Measurements from ENCODE around the gene RBM20.

The RBM20 gene

DNA sequence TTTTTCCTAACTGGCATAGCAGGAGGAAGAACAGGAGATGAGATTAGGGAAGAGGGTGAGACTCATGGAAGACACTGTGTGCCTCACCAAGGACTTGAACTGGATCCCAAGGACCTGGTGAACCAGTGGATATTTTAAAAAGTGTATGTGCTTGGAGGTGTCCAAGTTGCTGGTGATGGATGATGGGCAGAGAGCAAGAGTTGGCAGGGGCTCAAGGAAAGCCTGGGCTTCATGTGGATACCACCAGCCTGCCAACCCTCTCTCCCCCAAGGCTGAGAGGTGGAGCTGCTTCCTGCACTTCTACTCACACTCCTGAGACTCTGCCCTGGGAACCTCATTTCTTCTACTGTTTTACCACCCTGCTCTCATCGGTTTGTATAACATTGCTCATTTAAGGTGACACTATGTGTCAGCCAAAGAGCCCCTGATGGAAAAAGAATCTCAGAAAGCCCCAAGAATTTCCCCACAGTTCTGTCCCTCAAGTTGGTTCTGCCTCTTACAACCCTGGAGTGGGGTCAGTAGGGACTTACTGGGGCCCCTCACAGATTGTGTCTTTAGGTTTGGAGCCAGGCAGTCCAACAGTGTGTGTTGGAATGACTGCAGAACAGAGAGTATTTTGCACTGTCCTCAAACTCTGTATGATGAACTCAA, 171.3 kb downstream of the RBM20 start:
- TF ChIP-seq, protein P1, sequence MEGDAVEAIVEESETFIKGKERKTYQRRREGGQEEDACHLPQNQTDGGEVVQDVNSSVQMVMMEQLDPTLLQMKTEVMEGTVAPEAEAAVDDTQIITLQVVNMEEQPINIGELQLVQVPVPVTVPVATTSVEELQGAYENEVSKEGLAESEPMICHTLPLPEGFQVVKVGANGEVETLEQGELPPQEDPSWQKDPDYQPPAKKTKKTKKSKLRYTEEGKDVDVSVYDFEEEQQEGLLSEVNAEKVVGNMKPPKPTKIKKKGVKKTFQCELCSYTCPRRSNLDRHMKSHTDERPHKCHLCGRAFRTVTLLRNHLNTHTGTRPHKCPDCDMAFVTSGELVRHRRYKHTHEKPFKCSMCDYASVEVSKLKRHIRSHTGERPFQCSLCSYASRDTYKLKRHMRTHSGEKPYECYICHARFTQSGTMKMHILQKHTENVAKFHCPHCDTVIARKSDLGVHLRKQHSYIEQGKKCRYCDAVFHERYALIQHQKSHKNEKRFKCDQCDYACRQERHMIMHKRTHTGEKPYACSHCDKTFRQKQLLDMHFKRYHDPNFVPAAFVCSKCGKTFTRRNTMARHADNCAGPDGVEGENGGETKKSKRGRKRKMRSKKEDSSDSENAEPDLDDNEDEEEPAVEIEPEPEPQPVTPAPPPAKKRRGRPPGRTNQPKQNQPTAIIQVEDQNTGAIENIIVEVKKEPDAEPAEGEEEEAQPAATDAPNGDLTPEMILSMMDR (IDR thresholded peaks at IDR 0.05; ENCODE audit: insufficient read depth, low read length, missing control alignments): no peak
- DNase-seq (ENCODE audit: low read depth, low spot score): no peak
- ChIA-PET POLR2A (no interaction called here), CTCF (no interaction called here)
- no peak overlapping the region for H3K4me3 ChIP-seq (ENCODE audit: low read depth, low read length)

DNA sequence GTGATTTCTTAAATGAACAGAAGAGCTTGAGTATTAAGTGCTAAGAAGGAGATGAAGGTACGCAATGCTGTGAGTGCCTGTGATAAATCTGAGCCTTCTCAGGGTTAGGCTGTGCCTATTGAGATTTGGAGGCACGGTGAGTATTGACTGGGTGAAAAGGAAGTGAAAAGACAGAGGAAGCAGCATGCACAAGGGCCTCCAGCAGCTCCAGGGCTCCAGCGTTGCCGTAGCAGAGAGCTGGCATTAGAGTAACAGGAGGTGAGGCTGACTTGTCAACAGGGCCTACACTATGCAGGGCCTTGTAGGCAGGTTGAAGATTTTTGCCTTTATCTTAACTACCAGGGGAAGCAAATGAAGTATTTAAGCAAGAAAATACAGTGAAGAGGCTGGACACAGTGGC, 173.5 kb downstream of the RBM20 start:
- ChIA-PET POLR2A (no interaction called here), CTCF (no interaction called here)
- TF ChIP-seq, protein P1 (IDR thresholded peaks at IDR 0.05; ENCODE audit: insufficient read depth, low read length, missing control alignments): no peak
- H3K4me3 ChIP-seq (ENCODE audit: low read depth, low read length): no peak overlapping the region
- DNase-seq (ENCODE audit: low read depth, low spot score): no peak

DNA sequence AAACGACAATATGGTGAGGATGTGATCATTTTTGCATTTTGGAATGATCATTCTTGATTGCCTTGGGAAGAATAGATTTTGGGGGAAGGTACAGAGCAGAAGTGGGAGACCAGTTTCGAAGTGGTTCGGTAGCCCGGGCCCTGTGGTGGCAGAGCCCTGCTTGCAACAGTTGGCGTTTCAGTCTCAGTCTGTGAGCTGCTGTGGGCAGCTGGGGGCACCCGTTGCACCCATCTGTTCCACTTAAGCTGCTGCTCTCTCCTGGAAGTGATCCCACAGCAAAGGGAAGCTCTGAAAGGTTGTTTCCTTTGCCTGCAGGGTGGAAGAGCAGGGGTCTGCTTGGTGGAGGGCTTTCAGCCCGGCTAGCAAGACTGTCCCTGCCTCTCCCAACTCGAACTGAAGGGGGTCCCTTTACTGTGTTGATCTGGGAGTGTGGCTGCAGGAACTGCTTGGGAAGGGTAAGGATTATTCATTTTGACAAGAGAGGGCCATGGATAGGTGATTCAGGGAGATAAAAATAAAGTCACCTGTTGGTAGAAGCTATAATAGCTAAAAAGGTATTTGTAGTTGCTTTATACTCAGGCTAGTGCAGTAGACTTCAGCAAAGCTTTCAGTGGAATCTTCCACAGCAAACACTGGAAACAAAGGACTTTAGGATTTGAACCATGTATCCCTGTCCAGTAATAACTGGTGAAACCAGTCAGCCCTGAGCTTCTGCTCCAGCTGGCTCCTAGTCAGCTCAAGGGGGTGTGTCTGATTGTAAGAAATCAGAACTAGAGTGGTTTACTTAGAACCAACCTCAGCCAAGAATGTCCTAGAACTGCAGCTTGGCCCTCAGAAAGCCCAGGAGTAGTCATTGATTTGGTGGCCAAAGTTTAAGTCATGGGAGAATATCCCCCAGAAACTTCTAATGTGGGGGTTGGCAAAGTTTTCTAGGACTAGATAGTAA, 174.4 kb downstream of the RBM20 start:
- ChIA-PET CTCF (interaction anchor here (3.0 kb wide), 1 partner anchor 15 kb away, joined by 10 read pairs; no protein-coding TSS in a partner anchor), POLR2A (no interaction called here)
- DNase-seq (ENCODE audit: low read depth, low spot score): no peak
- TF ChIP-seq, protein P1 (IDR thresholded peaks at IDR 0.05; ENCODE audit: insufficient read depth, low read length, missing control alignments): no peak
- H3K4me3 ChIP-seq (ENCODE audit: low read depth, low read length): no peak overlapping the region

DNA sequence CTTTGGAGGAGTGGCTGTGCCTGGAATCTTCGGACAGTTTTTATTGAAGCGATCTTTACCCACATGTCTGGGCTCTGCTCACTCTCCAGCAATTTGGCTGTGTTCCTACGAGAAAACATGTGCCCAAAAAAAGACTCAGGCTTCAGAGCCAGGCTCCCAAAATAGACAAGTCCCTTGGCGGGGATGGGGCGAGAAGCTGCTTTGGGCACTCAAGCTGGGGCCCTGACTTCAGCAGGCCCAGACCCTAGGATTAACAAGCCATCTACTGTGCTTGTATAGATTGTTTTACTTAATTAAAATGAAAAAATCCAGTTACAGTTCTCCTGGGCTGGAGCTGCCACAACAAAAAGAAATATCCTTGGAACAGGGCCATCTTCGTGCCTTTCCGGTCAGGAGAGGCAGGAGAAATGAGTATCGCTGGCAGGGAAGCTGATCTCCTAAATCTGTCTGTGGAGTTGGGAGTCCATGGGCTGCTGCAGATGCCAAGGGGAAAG, 176.2 kb downstream of the RBM20 start:
- no peak for DNase-seq (ENCODE audit: low read depth, low spot score)
- TF ChIP-seq, protein P1 (IDR thresholded peaks at IDR 0.05; ENCODE audit: insufficient read depth, low read length, missing control alignments): no peak
- no peak overlapping the region for H3K4me3 ChIP-seq (ENCODE audit: low read depth, low read length)
- CTCF ChIA-PET: interaction anchor here (3.0 kb wide), 1 partner anchor 17 kb away, joined by 10 read pairs; no protein-coding TSS in a partner anchor
- POLR2A ChIA-PET: no interaction called here

DNA sequence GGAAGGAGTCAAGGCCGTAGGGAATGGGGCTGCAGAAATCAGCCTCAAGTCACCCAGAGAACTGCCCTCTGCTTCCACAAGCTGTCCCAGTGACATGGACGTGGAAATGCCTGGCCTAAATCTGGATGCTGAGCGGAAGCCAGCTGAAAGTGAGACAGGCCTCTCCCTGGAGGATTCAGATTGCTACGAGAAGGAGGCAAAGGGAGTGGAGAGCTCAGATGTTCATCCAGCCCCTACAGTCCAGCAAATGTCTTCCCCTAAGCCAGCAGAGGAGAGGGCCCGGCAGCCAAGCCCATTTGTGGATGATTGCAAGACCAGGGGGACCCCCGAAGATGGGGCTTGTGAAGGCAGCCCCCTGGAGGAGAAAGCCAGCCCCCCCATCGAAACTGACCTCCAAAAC, 177.4 kb downstream of the RBM20 start:
- TF ChIP-seq, protein P1 (IDR thresholded peaks at IDR 0.05; ENCODE audit: insufficient read depth, low read length, missing control alignments): no peak
- ChIA-PET CTCF (interaction anchor here (1.5 kb wide), 1 partner anchor 31 kb away, joined by 3 read pairs; no protein-coding TSS in a partner anchor), POLR2A (no interaction called here)
- no peak for DNase-seq (ENCODE audit: low read depth, low spot score)
- no peak overlapping the region for H3K4me3 ChIP-seq (ENCODE audit: low read depth, low read length)

Measured in AG04449 (cell line).